Cortex of kidney (tissue), 1 donor: Measurements from ENCODE around the gene FRMPD2.

Experiments
- DNase-seq: peaks from one replicate; lab custom pipeline; 2025; lab: John Stamatoyannopoulos, UW

The FRMPD2 gene

GRCh38 chr10:48274636-48275035, at the start of gene FRMPD2:
Gene FRMPD2, minus strand, starts transcription at chr10:48274696. Its CDS starts 129 bp downstream, at chr10:48274567.
- no peak for DNase-seq

- DNase-seq, result no peak
Observed at GRCh38 chr10:48322017-48322416, 47.5 kb upstream of the FRMPD2 start.

GRCh38 chr10:48317321-48317990, 43.0 kb upstream of the FRMPD2 start:
- DNase-seq, result no peak

- DNase-seq, result no peak
Observed at GRCh38 chr10:48316236-48316635, 41.7 kb upstream of the FRMPD2 start.

GRCh38 chr10:48314107-48314506, 39.6 kb upstream of the FRMPD2 start:
- DNase-seq, result no peak

GRCh38 chr10:48309711-48310226, 35.3 kb upstream of the FRMPD2 start:
- no peak for DNase-seq

- no peak for DNase-seq
Observed at GRCh38 chr10:48307711-48308018, 33.2 kb upstream of the FRMPD2 start.

- DNase-seq, result no peak
Observed at GRCh38 chr10:48306870-48307710, 32.6 kb upstream of the FRMPD2 start.

GRCh38 chr10:48306265-48306869, 31.9 kb upstream of the FRMPD2 start, which contains the start of gene MAPK8:
Gene MAPK8, plus strand, starts transcription at chr10:48306677. Its CDS starts 94,984 bp downstream, at chr10:48401661.
- no peak for DNase-seq

GRCh38 chr10:48305905-48306264, 31.4 kb upstream of the FRMPD2 start:
- DNase-seq, result no peak

- no peak for DNase-seq
Observed at GRCh38 chr10:48302515-48303476, 28.3 kb upstream of the FRMPD2 start.

- no peak for DNase-seq
Observed at GRCh38 chr10:48300556-48300955, 26.1 kb upstream of the FRMPD2 start.

- no peak for DNase-seq
Observed at GRCh38 chr10:48299692-48300091, 25.2 kb upstream of the FRMPD2 start.

GRCh38 chr10:48299066-48299465, 24.6 kb upstream of the FRMPD2 start:
- no peak for DNase-seq

GRCh38 chr10:48296576-48297098, 22.1 kb upstream of the FRMPD2 start:
- DNase-seq, result no peak

- DNase-seq, result no peak
Observed at GRCh38 chr10:48294431-48294830, 19.9 kb upstream of the FRMPD2 start.

GRCh38 chr10:48292616-48293015, 18.1 kb upstream of the FRMPD2 start:
- no peak for DNase-seq

- no peak for DNase-seq
Observed at GRCh38 chr10:48291190-48291589, 16.7 kb upstream of the FRMPD2 start.

GRCh38 chr10:48290286-48290685, 15.8 kb upstream of the FRMPD2 start:
- no peak for DNase-seq

- no peak for DNase-seq
Observed at GRCh38 chr10:48289501-48290238, 15.2 kb upstream of the FRMPD2 start.

GRCh38 chr10:48288661-48289060, 14.2 kb upstream of the FRMPD2 start:
- DNase-seq, result no peak
